Measurements from ENCODE around the gene ELP5. TPM values are rescaled to one million over a fixed set of nuclear protein-coding genes. Genes with fewer than 3 reads are reported as not detected.
A peak's percentile ranks its signal among the peaks of the same experiment; 100 is the strongest.

Gene ELP5
- total and polyA plus RNA-seq, 10 of the 15 experiments (the other 5 are each of a cell fraction or from before 2014, with no cell fraction given): 41.1 to 109 (median 77.5) TPM

DNA sequence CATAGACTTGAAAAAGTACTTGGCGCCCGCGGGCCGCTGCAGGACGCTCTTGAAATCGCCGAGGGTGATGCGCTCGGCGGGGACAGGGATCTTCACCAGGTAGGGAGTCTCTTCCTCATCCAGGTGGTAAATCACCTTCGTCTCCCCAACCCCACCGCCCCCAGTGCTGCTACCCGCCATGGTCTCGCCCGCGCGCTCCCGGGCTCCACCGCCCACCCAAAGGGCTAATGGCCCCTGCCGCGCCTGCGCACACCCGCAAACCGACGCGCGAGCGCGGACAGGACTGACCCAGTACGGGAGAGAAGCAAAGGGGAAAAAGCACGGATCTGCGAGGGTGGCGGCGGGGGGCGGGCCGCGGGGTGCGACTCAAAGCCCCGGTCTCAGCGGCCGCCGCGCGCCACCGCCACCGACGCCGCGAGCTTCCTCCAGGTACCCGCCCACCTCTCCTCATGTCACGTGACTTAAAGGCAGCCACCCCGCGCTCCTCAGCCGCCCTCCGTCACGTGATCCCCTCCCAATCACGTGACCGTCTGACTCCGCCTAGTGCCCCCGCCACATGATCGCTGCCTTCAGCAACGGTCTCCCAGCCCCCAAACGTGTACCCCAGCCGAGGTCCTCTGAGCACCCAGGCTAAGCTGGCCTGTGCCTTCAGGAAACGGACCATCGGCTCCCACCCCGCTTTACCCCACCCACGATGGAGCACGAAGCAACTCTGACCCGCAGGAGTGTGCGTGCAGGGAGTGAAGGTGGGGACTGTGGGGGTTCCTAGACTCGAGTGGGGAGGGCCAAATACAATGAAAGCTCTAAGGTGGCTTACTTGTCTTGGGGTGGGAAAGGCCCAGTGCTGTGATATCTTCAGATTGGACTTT is 17.7 kb upstream of the ELP5 start, which contains the start of gene DVL2 (continued):
- TF ChIP-seq, protein P1, sequence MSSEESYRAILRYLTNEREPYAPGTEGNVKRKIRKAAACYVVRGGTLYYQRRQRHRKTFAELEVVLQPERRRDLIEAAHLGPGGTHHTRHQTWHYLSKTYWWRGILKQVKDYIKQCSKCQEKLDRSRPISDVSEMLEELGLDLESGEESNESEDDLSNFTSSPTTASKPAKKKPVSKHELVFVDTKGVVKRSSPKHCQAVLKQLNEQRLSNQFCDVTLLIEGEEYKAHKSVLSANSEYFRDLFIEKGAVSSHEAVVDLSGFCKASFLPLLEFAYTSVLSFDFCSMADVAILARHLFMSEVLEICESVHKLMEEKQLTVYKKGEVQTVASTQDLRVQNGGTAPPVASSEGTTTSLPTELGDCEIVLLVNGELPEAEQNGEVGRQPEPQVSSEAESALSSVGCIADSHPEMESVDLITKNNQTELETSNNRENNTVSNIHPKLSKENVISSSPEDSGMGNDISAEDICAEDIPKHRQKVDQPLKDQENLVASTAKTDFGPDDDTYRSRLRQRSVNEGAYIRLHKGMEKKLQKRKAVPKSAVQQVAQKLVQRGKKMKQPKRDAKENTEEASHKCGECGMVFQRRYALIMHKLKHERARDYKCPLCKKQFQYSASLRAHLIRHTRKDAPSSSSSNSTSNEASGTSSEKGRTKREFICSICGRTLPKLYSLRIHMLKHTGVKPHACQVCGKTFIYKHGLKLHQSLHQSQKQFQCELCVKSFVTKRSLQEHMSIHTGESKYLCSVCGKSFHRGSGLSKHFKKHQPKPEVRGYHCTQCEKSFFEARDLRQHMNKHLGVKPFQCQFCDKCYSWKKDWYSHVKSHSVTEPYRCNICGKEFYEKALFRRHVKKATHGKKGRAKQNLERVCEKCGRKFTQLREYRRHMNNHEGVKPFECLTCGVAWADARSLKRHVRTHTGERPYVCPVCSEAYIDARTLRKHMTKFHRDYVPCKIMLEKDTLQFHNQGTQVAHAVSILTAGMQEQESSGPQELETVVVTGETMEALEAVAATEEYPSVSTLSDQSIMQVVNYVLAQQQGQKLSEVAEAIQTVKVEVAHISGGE (CRISPR knock-in tag; IDR thresholded peaks at IDR 0.05): peak; percentile 81
- TF ChIP-seq SMAD5 (IDR thresholded peaks at IDR 0.05; ENCODE audit: low read depth) (no peak; the same call in 1 of the 2 replicates), CHD4 (IDR thresholded peaks at IDR 0.05) (no peak), CBFB (IDR thresholded peaks at IDR 0.05; ENCODE audit: low read depth) (peak; percentile 44; the same call in 1 of the 2 replicates), EGR1 (IDR thresholded peaks at IDR 0.05; ENCODE audit: borderline replicate concordance in 1 of 2, low read depth in 2 of 2, low read length in 2 of 2) (peak; percentile 74 to 78), SMAD1 (IDR thresholded peaks at IDR 0.05; ENCODE audit: low read depth, partially characterized antibody) (peak; percentile 28), MXI1 (IDR thresholded peaks at IDR 0.05; ENCODE audit: low read depth, low read length) (peak; percentile 83; the same call in 1 of the 2 replicates), RBBP5 (conservative IDR thresholded peaks at IDR 0.05) (no peak), SP1 (IDR thresholded peaks at IDR 0.05; ENCODE audit: low read depth, low read length) (peak; percentile 81), HDGF (IDR thresholded peaks at IDR 0.05) (peak; percentile 75; the same call in 1 of the 2 replicates), RCOR1 (conservative IDR thresholded peaks at IDR 0.05; ENCODE audit: low read depth, low read length) (0 out of 2 replicates have a peak, but pooled peaks have one; percentile 46), NFYA (IDR thresholded peaks at IDR 0.05; ENCODE audit: borderline replicate concordance, low read depth, low read length) (no peak), POLR2AphosphoS5 (IDR thresholded peaks at IDR 0.05; ENCODE audit: low read length) (peak; percentile 88), MEF2A (IDR thresholded peaks at IDR 0.05; ENCODE audit: insufficient read depth, low read depth, low read length) (0 out of 2 replicates have a peak, but pooled peaks have one; percentile 61)
- TF ChIP-seq, protein P2, sequence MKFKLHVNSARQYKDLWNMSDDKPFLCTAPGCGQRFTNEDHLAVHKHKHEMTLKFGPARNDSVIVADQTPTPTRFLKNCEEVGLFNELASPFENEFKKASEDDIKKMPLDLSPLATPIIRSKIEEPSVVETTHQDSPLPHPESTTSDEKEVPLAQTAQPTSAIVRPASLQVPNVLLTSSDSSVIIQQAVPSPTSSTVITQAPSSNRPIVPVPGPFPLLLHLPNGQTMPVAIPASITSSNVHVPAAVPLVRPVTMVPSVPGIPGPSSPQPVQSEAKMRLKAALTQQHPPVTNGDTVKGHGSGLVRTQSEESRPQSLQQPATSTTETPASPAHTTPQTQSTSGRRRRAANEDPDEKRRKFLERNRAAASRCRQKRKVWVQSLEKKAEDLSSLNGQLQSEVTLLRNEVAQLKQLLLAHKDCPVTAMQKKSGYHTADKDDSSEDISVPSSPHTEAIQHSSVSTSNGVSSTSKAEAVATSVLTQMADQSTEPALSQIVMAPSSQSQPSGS (IDR thresholded peaks at IDR 0.05; ENCODE audit: low read length): no peak
- TF ChIP-seq, protein P3, sequence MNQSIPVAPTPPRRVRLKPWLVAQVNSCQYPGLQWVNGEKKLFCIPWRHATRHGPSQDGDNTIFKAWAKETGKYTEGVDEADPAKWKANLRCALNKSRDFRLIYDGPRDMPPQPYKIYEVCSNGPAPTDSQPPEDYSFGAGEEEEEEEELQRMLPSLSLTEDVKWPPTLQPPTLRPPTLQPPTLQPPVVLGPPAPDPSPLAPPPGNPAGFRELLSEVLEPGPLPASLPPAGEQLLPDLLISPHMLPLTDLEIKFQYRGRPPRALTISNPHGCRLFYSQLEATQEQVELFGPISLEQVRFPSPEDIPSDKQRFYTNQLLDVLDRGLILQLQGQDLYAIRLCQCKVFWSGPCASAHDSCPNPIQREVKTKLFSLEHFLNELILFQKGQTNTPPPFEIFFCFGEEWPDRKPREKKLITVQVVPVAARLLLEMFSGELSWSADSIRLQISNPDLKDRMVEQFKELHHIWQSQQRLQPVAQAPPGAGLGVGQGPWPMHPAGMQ (IDR thresholded peaks at IDR 0.05; ENCODE audit: borderline replicate concordance): no peak
- TF ChIP-seq, protein P4, sequence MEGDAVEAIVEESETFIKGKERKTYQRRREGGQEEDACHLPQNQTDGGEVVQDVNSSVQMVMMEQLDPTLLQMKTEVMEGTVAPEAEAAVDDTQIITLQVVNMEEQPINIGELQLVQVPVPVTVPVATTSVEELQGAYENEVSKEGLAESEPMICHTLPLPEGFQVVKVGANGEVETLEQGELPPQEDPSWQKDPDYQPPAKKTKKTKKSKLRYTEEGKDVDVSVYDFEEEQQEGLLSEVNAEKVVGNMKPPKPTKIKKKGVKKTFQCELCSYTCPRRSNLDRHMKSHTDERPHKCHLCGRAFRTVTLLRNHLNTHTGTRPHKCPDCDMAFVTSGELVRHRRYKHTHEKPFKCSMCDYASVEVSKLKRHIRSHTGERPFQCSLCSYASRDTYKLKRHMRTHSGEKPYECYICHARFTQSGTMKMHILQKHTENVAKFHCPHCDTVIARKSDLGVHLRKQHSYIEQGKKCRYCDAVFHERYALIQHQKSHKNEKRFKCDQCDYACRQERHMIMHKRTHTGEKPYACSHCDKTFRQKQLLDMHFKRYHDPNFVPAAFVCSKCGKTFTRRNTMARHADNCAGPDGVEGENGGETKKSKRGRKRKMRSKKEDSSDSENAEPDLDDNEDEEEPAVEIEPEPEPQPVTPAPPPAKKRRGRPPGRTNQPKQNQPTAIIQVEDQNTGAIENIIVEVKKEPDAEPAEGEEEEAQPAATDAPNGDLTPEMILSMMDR (IDR thresholded peaks at IDR 0.05 in 2 of 3, conservative IDR thresholded peaks at IDR 0.05 in 1 of 3; ENCODE audit: control insufficient read depth in 2 of 3, extremely low read depth in 1 of 3, insufficient read depth in 1 of 3, low read depth in 3 of 3, low read length in 3 of 3): no peak
- TF ChIP-seq, protein P5, sequence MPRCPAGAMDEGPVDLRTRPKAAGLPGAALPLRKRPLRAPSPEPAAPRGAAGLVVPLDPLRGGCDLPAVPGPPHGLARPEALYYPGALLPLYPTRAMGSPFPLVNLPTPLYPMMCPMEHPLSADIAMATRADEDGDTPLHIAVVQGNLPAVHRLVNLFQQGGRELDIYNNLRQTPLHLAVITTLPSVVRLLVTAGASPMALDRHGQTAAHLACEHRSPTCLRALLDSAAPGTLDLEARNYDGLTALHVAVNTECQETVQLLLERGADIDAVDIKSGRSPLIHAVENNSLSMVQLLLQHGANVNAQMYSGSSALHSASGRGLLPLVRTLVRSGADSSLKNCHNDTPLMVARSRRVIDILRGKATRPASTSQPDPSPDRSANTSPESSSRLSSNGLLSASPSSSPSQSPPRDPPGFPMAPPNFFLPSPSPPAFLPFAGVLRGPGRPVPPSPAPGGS (IDR thresholded peaks at IDR 0.05; ENCODE audit: borderline replicate concordance, insufficient read depth, low read depth, low read length, poor library complexity, severe bottlenecking): peak; percentile 98
